ENCODE data around the gene HELZ. TPM values are rescaled to one million over a fixed set of nuclear protein-coding genes. Genes with fewer than 3 reads are reported as not detected.

HELZ gene
- total and polyA plus RNA-seq, 2 experiments from 2014 or later: 23.9 to 25.4 TPM

GRCh38 chr17:67225316-67225715, 19.7 kb downstream of the HELZ start:
- no peak for DNase-seq
- in situ Hi-C loops (cut with MboI): no loop called here

GRCh38 chr17:67224736-67225135, 20.3 kb downstream of the HELZ start:
- Histone ChIP-seq H3F3A (ENCODE audit: insufficient read depth) (peaks cover 18% of the 10 kb centered on the region), H3K27me3 (replicated peaks; ENCODE audit: insufficient read depth) (no peaks in the 10 kb centered on the region), H3K9me3 (ENCODE audit: low read depth) (no peaks in the 10 kb centered on the region), H3K4me3 (no peak overlapping the region), H2AFZ (no peak overlapping the region), H3K4me1 (ENCODE audit: insufficient read depth) (peaks cover 15% of the 10 kb centered on the region), H3K36me3 (ENCODE audit: low read depth) (no peaks in the 10 kb centered on the region; the same call in 1 of the 2 replicates), H4K20me1 (ENCODE audit: insufficient read depth) (0 out of 2 replicates have a peak, but pooled peaks cover 6% of the 10 kb centered on the region), H3K9ac (no peak overlapping the region), H3K79me2 (ENCODE audit: insufficient read depth) (peaks cover 98% of the 10 kb centered on the region), H3K4me2 (ENCODE audit: unreplicated experiment) (no peak overlapping the region), H3K27ac (no peak overlapping the region), H3K9me2 (ENCODE audit: insufficient read depth) (no peaks in the 10 kb centered on the region)
- in situ Hi-C loops (cut with MboI): no loop called here
- WGBS, 2 experiments (ENCODE audit: low coverage in 1 of 2, low lambda C conversion rate in 2 of 2, missing lambda C conversion rate in 2 of 2): 96 to 97% methylated on average over 9 of the region's 9 CpGs
- no peak for DNase-seq
- TF ChIP-seq EZH2phosphoT487 (IDR thresholded peaks at IDR 0.05; ENCODE audit: insufficient read depth, low read depth) (no peak), EZH2 (IDR thresholded peaks at IDR 0.05; ENCODE audit: insufficient read depth, poor library complexity, severe bottlenecking) (no peak)

More at GRCh38 chr17:67225316-67225715, 19.7 kb downstream of the HELZ start:
- H3K4me1 ChIP-seq (ENCODE audit: insufficient read depth): peaks cover 17% of the 10 kb centered on the region
- no peaks in the 10 kb centered on the region for H3K9me2 ChIP-seq (ENCODE audit: insufficient read depth)
- no peaks in the 10 kb centered on the region for H3K27me3 ChIP-seq (replicated peaks; ENCODE audit: insufficient read depth)
- no peaks in the 10 kb centered on the region for H3K9me3 ChIP-seq (ENCODE audit: low read depth)
- no peak overlapping the region for H3K27ac ChIP-seq
- peaks cover 98% of the 10 kb centered on the region for H3K79me2 ChIP-seq (ENCODE audit: insufficient read depth)
- H3F3A ChIP-seq (ENCODE audit: insufficient read depth): peaks cover 18% of the 10 kb centered on the region
- H4K20me1 ChIP-seq (ENCODE audit: insufficient read depth): 0 out of 2 replicates have a peak, but pooled peaks cover 2% of the 10 kb centered on the region
- H3K4me3 ChIP-seq: no peak overlapping the region
- 87 to 90% methylated on average over 4 of the region's 4 CpGs for WGBS, 2 experiments (ENCODE audit: low coverage in 1 of 2, low lambda C conversion rate in 2 of 2, missing lambda C conversion rate in 2 of 2)
- peaks cover 3% of the 10 kb centered on the region; the same call in 1 of the 2 replicates for H3K36me3 ChIP-seq (ENCODE audit: low read depth)
- no peak overlapping the region for H3K4me2 ChIP-seq (ENCODE audit: unreplicated experiment)
- H2AFZ ChIP-seq: no peak overlapping the region
- TF ChIP-seq EZH2phosphoT487 (IDR thresholded peaks at IDR 0.05; ENCODE audit: insufficient read depth, low read depth) (no peak), EZH2 (IDR thresholded peaks at IDR 0.05; ENCODE audit: insufficient read depth, poor library complexity, severe bottlenecking) (no peak)
- no peak overlapping the region for H3K9ac ChIP-seq

GRCh38 chr17:67223924-67224323, 21.1 kb downstream of the HELZ start:
- H3K4me2 ChIP-seq (ENCODE audit: unreplicated experiment): no peak overlapping the region
- H4K20me1 ChIP-seq (ENCODE audit: insufficient read depth): peaks cover 12% of the 10 kb centered on the region
- no peaks in the 10 kb centered on the region for H3K9me2 ChIP-seq (ENCODE audit: insufficient read depth)
- peaks cover 22% of the 10 kb centered on the region for H3F3A ChIP-seq (ENCODE audit: insufficient read depth)
- H3K79me2 ChIP-seq (ENCODE audit: insufficient read depth): peaks cover 98% of the 10 kb centered on the region
- no peak overlapping the region for H3K4me3 ChIP-seq
- peaks cover 15% of the 10 kb centered on the region for H3K4me1 ChIP-seq (ENCODE audit: insufficient read depth)
- no peak overlapping the region for H2AFZ ChIP-seq
- H3K36me3 ChIP-seq (ENCODE audit: low read depth): no peaks in the 10 kb centered on the region; the same call in 1 of the 2 replicates
- in situ Hi-C loops (cut with MboI): no loop called here
- TF ChIP-seq EZH2 (IDR thresholded peaks at IDR 0.05; ENCODE audit: insufficient read depth, poor library complexity, severe bottlenecking) (no peak), EZH2phosphoT487 (IDR thresholded peaks at IDR 0.05; ENCODE audit: insufficient read depth, low read depth) (no peak)
- no peak for DNase-seq
- no peak overlapping the region for H3K9ac ChIP-seq
- no peaks in the 10 kb centered on the region for H3K9me3 ChIP-seq (ENCODE audit: low read depth)
- no peak overlapping the region for H3K27ac ChIP-seq
- no peaks in the 10 kb centered on the region for H3K27me3 ChIP-seq (replicated peaks; ENCODE audit: insufficient read depth)
- 84 to 87% methylated on average over 6 of the region's 6 CpGs for WGBS, 2 experiments (ENCODE audit: low coverage in 1 of 2, low lambda C conversion rate in 2 of 2, missing lambda C conversion rate in 2 of 2)

GRCh38 chr17:67221062-67221998, 23.7 kb downstream of the HELZ start:
- Histone ChIP-seq H3K9ac (no peak overlapping the region), H3K4me2 (ENCODE audit: unreplicated experiment) (no peak overlapping the region), H3K27ac (no peak overlapping the region), H3K27me3 (replicated peaks; ENCODE audit: insufficient read depth) (no peaks in the 10 kb centered on the region), H3K36me3 (ENCODE audit: low read depth) (peaks cover 17% of the 10 kb centered on the region), H3K9me3 (ENCODE audit: low read depth) (no peaks in the 10 kb centered on the region), H3K79me2 (ENCODE audit: insufficient read depth) (peaks cover 100% of the 10 kb centered on the region), H3F3A (ENCODE audit: insufficient read depth) (peaks cover 12% of the 10 kb centered on the region; the same call in 1 of the 2 replicates), H3K4me3 (no peak overlapping the region), H4K20me1 (ENCODE audit: insufficient read depth) (peaks cover 14% of the 10 kb centered on the region), H3K9me2 (ENCODE audit: insufficient read depth) (no peaks in the 10 kb centered on the region), H3K4me1 (ENCODE audit: insufficient read depth) (peaks cover 12% of the 10 kb centered on the region), H2AFZ (no peak overlapping the region)
- DNase-seq: peak; percentile 65
- in situ Hi-C loops (cut with MboI): no loop called here
- TF ChIP-seq EZH2 (IDR thresholded peaks at IDR 0.05; ENCODE audit: insufficient read depth, poor library complexity, severe bottlenecking) (no peak), EZH2phosphoT487 (IDR thresholded peaks at IDR 0.05; ENCODE audit: insufficient read depth, low read depth) (no peak)
- 70 to 78% methylated on average over 5 of the region's 5 CpGs for WGBS, 2 experiments (ENCODE audit: low coverage in 1 of 2, low lambda C conversion rate in 2 of 2, missing lambda C conversion rate in 2 of 2)
